ENCODE results near the gene MYCBPAP.

Gene MYCBPAP

DNA sequence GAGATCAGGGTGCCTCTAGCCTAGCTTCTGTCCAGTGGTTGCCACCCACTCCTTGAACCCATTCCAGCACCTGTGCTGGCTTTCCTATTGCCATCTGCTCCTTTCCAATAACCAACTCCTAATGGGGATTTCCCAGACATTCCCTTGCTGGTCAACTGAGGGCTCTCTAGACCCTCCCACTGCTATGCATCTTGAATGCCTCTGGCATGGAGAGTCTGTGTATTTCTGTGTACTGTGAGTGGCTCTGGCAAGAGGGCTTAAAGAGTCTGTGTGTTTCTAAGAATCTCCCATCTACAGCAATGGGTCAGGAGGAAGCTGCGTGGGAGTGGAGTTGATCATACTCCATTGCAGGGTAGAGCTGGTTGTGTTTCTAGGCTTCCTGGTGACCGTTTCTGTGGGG lies 13.3 kb downstream of the MYCBPAP start:
- no peak for DNase-seq

DNA sequence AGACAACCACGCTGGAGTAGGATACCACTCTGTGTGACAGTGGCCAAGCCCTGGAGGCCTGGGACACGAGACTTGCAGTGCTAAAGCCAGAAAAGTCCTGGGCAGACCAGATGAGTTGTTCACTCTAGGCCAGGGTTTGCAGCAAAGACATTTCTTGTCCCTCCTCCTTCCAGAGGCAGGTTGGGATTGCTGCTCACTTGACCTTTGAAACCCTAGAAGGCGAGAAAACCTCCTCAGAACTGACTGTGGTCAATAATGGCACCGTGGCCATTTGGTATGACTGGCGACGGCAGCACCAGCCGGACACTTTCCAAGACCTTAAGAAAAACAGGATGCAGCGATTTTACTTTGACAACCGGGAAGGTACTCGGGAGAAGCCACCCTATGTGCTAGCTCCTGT lies 14.5 kb downstream of the MYCBPAP start:
- DNase-seq, result no peak

DNA sequence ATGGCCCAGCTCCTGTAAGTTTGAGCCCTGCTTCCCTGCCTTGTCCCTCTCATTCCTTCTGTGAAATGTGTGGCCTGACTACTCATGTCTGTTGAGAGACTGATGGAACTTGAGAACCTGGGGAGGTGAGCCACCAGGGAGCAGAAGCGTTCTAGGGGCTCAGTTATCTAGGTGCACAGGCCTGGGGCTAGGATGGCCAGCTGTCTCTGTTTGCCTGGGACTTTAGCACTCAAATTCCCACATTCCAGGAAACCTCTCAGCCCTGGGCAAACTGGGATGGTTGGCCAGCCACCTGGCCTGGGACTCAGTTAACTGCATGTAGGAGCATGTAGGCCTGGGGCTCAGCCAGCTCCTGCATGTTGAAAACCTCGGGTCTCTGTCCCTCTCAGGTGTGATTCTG lies 15.0 kb downstream of the MYCBPAP start:
- no peak for DNase-seq

DNA sequence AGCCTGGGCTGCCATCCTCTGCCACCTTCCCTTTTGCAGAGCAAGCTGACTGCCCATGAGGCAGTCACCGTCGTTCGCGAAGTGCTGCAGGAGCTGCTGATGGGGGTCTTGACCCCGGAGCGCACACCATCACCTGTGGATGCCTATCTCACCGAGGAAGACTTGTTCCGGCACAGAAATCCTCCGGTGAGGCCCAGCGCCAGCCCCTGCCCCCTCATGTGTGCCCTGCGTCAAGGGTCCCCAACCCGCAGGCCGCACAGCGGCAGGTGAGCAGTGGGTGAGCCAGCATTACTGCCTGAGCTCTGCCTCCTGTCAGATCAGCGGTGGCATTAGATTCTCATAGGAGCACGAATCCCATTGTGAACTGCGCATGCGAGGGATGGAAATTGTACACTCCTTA lies 16.6 kb downstream of the MYCBPAP start:
- no peak for DNase-seq

GRCh38 chr17:50527155-50527762 lies 19.0 kb downstream of the MYCBPAP start:
- DNase-seq, result no peak

DNA sequence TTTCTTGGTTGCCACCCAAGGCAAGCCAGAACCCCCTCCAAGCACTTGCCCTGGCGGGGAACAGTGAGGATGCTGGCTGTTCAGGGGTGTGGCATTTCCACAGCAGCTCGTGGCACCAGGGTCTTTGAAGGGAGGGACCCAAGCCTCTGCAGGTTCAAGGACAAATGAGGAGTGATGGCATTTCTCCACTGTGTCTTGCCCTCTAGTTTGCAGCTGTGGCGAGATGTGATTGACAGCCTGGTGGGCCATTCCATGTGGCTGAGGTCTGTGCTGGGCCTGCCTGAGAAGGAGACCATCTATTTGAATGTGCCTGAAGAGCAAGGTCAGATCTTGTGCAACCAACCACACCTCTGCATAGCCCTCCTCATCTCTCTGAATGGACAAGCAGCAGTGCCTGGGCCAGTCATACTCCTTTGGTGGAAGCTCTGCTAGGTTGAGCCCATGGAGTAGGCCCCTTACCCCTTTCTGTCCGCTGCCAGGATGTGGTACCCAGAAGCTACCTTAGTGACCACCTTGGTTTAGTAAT lies 19.8 kb downstream of the MYCBPAP start:
- no peak for DNase-seq

DNA sequence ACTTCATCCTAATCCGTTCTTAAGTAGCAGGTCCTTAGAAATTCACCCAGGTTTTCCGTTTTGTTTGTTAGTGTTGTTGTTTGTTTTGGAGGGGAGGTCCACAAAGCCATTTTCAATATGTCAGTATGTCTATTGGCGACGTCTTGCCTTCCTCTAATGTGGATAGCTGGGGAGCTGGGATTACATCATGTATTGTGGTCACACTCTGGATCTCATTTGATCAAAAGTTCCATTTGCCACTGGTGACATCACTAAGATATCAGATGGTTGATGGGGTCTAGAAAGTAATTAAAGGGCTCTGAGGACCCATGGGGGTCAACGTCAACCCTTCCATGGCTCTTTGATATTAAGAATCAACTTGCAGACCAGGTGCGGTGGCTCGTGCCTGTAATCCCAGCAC lies 21.6 kb downstream of the MYCBPAP start:
- DNase-seq, result no peak

DNA sequence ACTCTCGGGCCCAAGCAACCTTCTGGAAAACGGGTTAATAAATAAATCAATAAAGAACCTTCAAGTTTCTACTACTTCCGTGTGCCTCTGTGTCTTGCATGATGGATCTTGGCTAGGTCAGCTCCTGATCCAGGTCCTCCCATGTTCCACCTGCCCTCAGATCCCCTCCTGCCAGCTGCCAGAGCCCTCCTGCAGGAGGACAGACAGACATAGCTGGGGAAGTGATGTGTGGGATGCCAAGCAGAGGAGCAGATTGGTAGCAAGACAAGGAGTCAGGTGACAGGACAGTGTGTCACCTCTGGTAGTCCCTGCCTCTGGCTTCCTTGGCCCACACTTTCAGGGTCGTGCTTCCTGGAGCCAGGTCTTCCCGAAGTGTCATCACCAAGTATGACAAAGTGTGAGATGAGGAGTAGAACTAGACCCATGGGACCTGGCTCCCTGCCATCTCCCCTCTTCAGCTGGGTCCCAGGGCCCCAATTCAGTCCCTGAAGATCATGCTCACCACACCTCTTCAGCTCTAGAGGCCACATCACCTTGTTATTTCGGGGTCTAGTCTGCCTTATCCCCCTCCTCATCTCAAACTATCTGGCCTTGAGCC lies 23.3 kb downstream of the MYCBPAP start:
- DNase-seq, result no peak

- DNase-seq, result no peak
These were observed 24.3 kb downstream of the MYCBPAP start, which contains the start of gene EPN3 for GRCh38 chr17:50532452-50533024. TSS of gene EPN3 (plus strand) at chr17:50532735. CDS start at chr17:50536557, 3,822 bp downstream.

DNA sequence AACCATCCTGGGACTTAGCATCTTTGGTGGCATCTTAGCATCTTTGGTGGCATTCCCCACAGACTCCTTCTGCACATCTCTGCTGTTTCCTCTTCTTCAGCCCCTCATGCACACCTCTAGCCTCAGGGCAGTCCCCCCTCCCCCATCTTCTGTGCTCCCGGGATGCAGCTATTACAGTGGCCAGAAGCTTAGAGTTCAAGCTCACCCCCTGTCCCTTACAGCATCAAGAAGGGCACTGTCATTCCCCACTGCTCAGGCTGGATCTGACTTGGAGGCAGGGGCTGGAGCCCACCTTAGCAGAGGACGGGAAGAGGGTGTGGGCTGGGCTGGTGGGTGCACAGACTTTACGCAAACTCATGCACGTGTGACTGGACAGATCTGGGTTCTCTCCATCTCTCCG lies 24.9 kb downstream of the MYCBPAP start:
- DNase-seq, result no peak

DNA sequence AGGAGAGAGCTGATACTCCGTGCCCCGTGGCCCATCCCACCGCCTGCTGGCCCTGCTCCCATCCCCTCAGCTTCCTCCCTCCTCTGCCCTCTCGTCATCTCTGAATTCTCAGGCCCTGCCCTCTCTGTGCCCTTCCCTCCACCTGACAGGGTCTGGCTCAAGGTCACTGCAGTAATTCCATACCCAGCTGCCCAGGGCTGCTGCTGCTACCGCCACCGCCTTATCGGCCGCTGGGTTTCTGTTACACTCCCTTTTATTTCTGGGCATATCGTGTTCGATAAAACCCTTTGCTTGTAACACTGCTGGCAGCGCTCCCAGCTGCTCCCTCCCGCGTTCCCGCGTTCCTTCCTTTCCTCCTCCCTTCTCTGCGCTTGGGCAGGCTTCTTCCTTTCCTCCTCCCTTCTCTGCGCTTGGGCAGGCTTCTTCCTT lies 25.5 kb downstream of the MYCBPAP start:
- DNase-seq, result no peak

DNA sequence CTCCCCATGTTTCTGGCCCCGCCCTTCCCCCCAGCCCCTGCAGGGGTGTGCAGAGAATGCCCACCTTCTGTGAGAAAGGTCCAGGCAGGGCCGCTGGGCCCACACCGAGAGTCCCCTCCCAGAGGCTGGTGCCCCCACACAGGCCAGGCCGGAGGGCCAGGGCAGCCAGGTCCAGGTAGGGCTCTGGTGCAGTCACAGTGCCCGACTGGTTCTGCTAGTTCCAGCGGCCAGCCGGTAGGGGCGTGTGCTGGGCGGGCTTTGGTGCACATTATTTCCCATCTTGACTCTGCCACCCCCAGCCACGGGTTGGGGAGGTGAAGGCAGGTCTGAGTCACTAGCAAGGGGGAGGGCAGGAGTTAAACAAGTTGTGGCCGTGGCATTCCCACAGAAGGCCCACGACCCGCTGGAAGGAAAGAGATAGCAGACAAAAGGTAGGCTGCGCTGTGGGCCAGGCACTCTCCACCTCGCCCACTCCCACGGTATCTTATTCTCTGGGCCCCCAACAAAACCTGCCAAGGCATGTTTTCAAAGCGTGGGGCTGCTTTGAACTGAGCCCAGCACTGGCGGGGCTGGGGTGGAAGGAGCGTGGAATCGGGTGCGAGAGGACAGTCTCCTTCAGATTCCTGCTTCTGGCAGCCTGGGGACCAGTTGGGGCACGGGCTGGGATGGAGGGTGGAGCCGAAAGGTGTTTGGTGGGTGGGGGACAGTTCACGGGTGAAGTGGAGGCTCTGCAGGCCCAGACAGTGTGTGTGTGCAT lies 26.2 kb downstream of the MYCBPAP start:
- no peak for DNase-seq

GRCh38 chr17:50534979-50535326 lies 26.7 kb downstream of the MYCBPAP start:
- no peak for DNase-seq

DNA sequence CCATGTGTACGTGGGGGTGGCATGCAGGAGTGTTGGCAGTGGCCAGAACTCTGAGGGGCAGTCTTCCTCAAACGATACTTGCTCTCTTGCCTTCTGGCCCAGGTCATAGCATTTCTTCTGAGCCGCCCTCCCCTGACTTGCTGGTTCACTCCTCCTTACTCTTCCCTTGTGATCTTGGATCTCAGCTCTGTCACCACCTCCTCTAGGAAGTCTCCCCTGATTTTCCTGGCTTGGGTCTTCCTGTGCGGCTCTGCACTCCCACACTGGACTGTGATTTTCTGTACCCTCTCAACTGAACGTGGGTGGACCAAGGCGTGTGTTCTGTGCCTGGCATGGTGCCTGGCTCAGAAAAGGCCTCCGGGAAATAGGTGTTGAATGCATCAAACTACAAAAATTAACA lies 27.2 kb downstream of the MYCBPAP start:
- no peak for DNase-seq

DNA sequence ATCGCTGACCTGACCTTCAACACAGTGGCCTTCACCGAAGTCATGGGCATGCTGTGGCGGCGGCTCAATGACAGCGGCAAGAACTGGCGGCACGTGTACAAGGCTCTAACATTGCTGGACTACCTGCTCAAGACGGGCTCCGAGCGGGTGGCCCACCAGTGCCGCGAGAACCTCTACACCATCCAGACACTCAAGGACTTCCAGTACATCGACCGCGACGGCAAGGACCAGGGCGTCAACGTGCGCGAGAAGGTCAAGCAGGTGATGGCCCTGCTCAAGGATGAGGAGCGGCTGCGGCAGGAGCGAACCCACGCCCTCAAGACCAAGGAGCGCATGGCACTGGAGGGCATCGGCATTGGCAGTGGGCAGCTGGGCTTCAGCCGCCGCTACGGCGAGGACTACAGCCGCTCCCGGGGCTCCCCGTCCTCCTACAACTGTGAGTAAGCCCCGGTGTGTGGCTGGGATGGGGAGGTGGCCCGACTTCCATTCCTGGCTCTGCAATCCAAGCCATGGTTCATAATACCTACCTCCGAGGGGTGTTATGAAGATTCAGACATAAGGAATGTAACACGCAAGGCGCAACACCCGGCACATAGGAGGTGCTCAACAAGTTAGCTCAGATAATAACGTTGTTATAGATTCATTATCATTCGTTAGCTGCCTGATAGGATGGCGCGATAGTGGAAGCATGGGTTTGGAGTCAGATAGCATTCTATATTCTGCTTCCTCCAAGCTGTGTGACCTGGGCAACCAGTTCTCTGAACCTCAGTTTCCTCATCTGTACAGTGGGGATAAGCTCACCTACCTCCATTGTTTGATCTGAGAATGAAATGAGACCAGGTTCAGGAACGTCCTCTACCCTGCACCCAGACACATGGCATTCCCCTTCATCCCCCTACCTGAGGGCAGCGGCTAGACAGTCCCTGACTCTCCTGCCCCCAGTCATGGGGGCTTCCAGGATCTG lies 28.7 kb downstream of the MYCBPAP start:
- no peak for DNase-seq

- DNase-seq, result no peak
These were observed 29.7 kb downstream of the MYCBPAP start for GRCh38 chr17:50537721-50538548.

- DNase-seq, result no peak
These were observed 30.5 kb downstream of the MYCBPAP start for GRCh38 chr17:50538549-50539410.

DNA sequence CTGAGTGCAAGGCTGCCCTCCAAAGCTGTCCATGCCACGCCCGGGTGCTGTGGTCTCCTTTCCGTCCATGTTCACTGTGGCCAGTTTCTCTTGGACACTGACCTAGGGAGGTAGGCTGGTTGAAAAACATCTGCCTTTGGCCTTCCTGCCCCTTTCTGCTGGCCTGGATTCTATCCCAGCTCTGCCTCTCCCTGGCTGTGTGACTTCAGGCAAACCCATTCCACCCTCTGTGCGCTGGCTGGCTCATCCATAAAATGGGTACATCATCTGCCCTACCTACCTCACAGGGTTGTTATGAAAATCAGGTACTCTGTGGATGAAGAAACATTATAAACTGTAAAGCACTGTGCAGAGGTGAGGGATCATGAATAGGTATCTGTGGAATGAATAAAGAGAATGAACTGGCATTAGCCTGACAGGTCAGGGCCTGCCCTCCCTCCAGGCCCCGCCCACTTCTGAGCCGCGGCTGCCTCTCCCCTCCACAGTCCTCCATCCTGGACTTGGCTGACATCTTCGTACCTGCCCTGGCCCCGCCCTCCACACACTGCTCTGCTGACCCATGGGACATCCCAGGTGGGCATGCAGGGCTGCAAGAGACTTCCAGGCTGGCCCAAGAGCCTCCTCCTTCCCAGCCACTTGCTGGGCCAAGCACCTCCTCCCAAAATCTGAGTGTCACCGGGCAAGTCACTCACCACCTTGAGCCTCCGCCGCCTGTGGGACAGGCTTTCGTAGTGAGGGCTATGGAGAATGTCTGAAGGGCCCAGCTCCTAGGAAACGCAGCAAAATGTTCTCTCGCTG lies 31.7 kb downstream of the MYCBPAP start:
- DNase-seq, result no peak

DNA sequence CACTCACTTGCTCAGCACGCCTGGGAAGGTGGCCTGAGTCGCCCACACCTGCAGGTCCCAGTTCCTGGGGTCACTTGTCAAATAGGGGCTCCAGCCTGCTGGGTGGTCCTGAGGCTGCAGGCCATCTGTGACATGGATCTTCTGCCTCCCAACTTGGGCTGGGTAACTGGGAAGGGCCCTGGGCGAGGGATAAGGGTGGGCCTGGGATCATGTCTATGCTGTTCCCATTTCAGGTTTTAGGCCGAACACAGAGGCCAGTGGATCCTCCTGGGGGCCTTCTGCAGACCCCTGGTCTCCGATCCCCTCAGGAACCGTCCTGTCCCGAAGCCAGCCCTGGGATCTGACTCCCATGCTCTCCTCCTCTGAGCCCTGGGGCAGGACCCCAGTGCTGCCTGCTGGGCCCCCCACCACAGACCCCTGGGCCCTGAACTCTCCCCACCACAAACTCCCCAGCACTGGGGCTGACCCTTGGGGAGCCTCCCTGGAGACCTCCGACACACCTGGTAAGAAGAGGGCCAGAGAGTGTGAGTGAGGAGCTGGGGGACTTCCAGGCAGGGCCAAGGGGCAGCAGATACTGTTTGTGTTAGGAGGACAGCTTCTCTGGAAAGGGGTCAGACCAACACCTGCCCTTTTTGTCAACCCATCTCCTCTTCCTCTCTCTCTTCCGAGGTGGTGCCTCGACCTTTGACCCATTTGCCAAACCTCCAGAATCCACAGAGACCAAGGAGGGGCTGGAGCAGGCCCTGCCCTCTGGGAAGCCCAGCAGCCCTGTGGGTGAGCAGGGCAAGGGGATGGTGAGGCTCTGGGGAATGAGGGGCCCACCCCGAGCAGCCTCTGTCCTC lies 32.5 kb downstream of the MYCBPAP start:
- DNase-seq, result no peak

Data from NCI-H2081 treated with DMSO at 0.1 percent for 48 hours (cell line).